ENCODE results near the gene GBE1. TPM values are rescaled to one million over a fixed set of nuclear protein-coding genes. Genes with fewer than 3 reads are reported as not detected.
A peak's percentile ranks its signal among the peaks of the same experiment; 100 is the strongest.

The GBE1 gene
- polyA plus RNA-seq, 3 donors: 7.7 to 21.7 (median 19.1) TPM

GRCh38 chr3:81531846-81532245, 229.6 kb downstream of the GBE1 start:
- no peaks in the 10 kb centered on the region for H3K27me3 ChIP-seq (ENCODE audit: control insufficient read depth in 2 of 2, insufficient read depth in 2 of 2, low read length in 2 of 2)
- H3K27ac ChIP-seq (ENCODE audit: low read depth in 1 of 2, low read length in 2 of 2): no peak overlapping the region
- no peak overlapping the region for H3K4me2 ChIP-seq (replicated peaks; ENCODE audit: extremely low read depth, low read length, poor library complexity, severe bottlenecking)
- TF ChIP-seq CTCF (IDR thresholded peaks at IDR 0.05): no peak
- Mint-ChIP-seq H3K27me3 (ENCODE audit: low read depth in 3 of 3) (no peaks in the 10 kb centered on the region), H3K4me3 (no peak overlapping the region), H3K9me3 (peaks cover 0 to 9% (median 5%) of the 10 kb centered on the region in 7 donors), H3K36me3 (peaks cover 37 to 43% of the 10 kb centered on the region in 2 donors), H3K4me1 (no peaks in the 10 kb centered on the region), H3K27ac (peak overlapping the region in 1 of 7 donors; percentile 28)
- no peaks in the 10 kb centered on the region for H4K20me1 ChIP-seq (ENCODE audit: insufficient read depth, low read length)
- H3K4me3 ChIP-seq (replicated peaks in 1 of 3; ENCODE audit: low read depth in 2 of 3, low read length in 3 of 3): no peak overlapping the region
- H3K4me1 ChIP-seq (ENCODE audit: control insufficient read depth in 1 of 2, insufficient read depth in 2 of 2, low read length in 2 of 2): no peaks in the 10 kb centered on the region
- H3K9me3 ChIP-seq (replicated peaks in 1 of 2; ENCODE audit: control insufficient read depth in 1 of 2, insufficient read depth in 1 of 2, low read length in 2 of 2): peaks cover 0 to 3% of the 10 kb centered on the region in 2 donors
- H2AFZ ChIP-seq (ENCODE audit: insufficient read depth, low read depth, low read length, poor library complexity, severe bottlenecking): no peak overlapping the region
- H3K36me3 ChIP-seq (replicated peaks in 1 of 2; ENCODE audit: control insufficient read depth in 1 of 2, insufficient read depth in 2 of 2, low read length in 2 of 2): peaks cover 0 to 51% of the 10 kb centered on the region in 2 donors
- 100% methylated on average over 1 of the region's 1 CpG for WGBS (ENCODE audit: insufficient coverage)
- H3K79me2 ChIP-seq (ENCODE audit: insufficient read depth, low read length): no peaks in the 10 kb centered on the region
- DNase-seq: no peak
- intact Hi-C loops (cut with micrococcal nuclease): no loop called here
- no peak overlapping the region for H3K9ac ChIP-seq (ENCODE audit: insufficient read depth, low read length, poor library complexity, severe bottlenecking)

DNA sequence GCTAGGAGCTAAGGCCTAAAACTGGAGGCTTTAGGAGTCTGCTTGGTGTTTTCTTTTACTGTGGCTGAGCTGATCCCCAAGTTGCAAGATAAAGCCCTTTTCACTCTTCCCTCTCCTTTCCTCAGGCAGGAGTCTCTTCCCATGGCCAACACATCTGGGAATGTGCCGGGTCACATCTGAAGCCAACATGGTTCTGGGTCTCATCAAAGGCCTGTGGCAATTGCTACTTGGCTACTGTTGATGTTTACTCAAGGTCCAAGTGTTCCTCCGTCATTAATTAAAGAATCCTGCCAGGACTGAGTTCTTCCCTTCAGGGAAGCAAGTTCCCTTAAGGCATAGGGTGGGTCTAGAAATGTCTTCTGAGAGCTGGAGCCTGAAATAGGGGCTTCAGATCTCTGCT, 230.2 kb downstream of the GBE1 start:
- peaks cover 37 to 43% of the 10 kb centered on the region in 2 donors for H3K36me3 Mint-ChIP-seq
- Histone ChIP-seq H3K4me2 (replicated peaks; ENCODE audit: extremely low read depth, low read length, poor library complexity, severe bottlenecking) (no peak overlapping the region), H2AFZ (ENCODE audit: insufficient read depth, low read depth, low read length, poor library complexity, severe bottlenecking) (no peak overlapping the region), H3K4me1 (ENCODE audit: control insufficient read depth in 1 of 2, insufficient read depth in 2 of 2, low read length in 2 of 2) (no peaks in the 10 kb centered on the region), H3K4me3 (replicated peaks in 1 of 3; ENCODE audit: low read depth in 2 of 3, low read length in 3 of 3) (no peak overlapping the region), H3K9ac (ENCODE audit: insufficient read depth, low read length, poor library complexity, severe bottlenecking) (no peak overlapping the region), H3K27me3 (ENCODE audit: control insufficient read depth in 2 of 2, insufficient read depth in 2 of 2, low read length in 2 of 2) (no peaks in the 10 kb centered on the region), H3K36me3 (replicated peaks in 1 of 2; ENCODE audit: control insufficient read depth in 1 of 2, insufficient read depth in 2 of 2, low read length in 2 of 2) (peaks cover 0 to 51% of the 10 kb centered on the region in 2 donors), H3K27ac (ENCODE audit: low read depth in 1 of 2, low read length in 2 of 2) (no peak overlapping the region), H3K79me2 (ENCODE audit: insufficient read depth, low read length) (no peaks in the 10 kb centered on the region), H4K20me1 (ENCODE audit: insufficient read depth, low read length) (no peaks in the 10 kb centered on the region), H3K9me3 (replicated peaks in 1 of 2; ENCODE audit: control insufficient read depth in 1 of 2, insufficient read depth in 1 of 2, low read length in 2 of 2) (peaks cover 0 to 3% of the 10 kb centered on the region in 2 donors)
- no peak overlapping the region for H3K4me3 Mint-ChIP-seq
- no peaks in the 10 kb centered on the region for H3K4me1 Mint-ChIP-seq
- H3K27ac Mint-ChIP-seq: peak overlapping the region in 1 of 7 donors; percentile 64
- H3K27me3 Mint-ChIP-seq (ENCODE audit: low read depth in 3 of 3): no peaks in the 10 kb centered on the region
- WGBS (ENCODE audit: insufficient coverage): 100% methylated on average over 2 of the region's 2 CpGs
- H3K9me3 Mint-ChIP-seq: peaks cover 0 to 9% (median 5%) of the 10 kb centered on the region in 7 donors
- no peak for DNase-seq
- no peak for TF ChIP-seq CTCF (IDR thresholded peaks at IDR 0.05)
- intact Hi-C loops (cut with micrococcal nuclease): no loop called here

Data from CD14-positive monocyte (primary cell).